ENCODE results near the gene ZNF431.
A peak's percentile ranks its signal among the peaks of the same experiment; 100 is the strongest.
"Not testable (repeated sequence)": the region's sequence is repeated elsewhere in the genome, so short reads cannot be mapped to it uniquely, and the experiment has no call there.

ZNF431 gene

GRCh38 chr19:21141787-21142464, at the start of gene ZNF431:
ZNF431 (plus strand) TSS chr19:21142040; CDS start chr19:21142184, 144 bp downstream.
- intact Hi-C loops (cut with DNase I): no loop called here
- DNase-seq: peak; percentile 87 to 99 (median 94)

GRCh38 chr19:21092109-21092508, 49.7 kb upstream of the ZNF431 start:
- intact Hi-C loops (cut with DNase I): no loop called here
- DNase-seq: no peak

DNA sequence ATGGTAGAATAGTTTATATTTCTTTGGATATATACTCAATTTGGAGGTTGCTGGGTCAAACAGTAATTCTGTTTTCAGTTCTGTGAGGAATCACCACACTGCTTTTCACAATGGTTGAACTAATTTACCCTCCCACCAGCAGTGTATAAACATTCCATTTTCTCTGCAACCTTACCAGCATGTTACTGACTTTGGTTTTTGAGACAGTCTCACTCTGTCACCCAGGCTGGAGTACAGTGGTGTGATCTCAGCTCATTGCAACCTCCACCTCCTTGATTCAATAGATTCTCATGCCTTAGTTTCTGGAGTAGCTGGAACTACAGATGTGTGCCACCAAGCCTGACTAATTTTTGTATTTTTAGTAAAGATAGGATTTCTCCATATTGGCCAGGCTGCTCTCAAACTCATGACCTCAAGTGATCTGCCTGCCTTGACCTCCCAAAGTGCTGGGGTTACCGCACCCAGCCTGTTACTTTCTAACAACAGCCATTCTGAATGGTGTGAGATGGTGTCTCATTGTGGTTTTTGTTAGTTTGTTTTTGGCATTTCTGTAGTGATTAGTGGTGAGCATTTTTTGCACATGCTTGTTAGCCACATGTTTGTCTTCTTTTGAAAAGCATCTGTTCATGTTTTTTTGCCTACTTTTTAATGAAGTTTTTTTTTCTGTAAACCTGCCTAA, 47.4 kb upstream of the ZNF431 start:
- no peak for DNase-seq
- intact Hi-C loops (cut with DNase I): no loop called here

GRCh38 chr19:21098291-21098690, 43.5 kb upstream of the ZNF431 start:
- intact Hi-C loops (cut with DNase I): no loop called here
- DNase-seq: no peak

- DNase-seq: no peak
- intact Hi-C loops (cut with DNase I): no loop called here
Observed at GRCh38 chr19:21101521-21102242, 40.2 kb upstream of the ZNF431 start.

GRCh38 chr19:21109116-21109515, 32.7 kb upstream of the ZNF431 start:
- intact Hi-C loops (cut with DNase I): no loop called here
- no peak for DNase-seq

- intact Hi-C loops (cut with DNase I): no loop called here
- no peak for DNase-seq
Observed at GRCh38 chr19:21110183-21110582, 31.7 kb upstream of the ZNF431 start.

DNA sequence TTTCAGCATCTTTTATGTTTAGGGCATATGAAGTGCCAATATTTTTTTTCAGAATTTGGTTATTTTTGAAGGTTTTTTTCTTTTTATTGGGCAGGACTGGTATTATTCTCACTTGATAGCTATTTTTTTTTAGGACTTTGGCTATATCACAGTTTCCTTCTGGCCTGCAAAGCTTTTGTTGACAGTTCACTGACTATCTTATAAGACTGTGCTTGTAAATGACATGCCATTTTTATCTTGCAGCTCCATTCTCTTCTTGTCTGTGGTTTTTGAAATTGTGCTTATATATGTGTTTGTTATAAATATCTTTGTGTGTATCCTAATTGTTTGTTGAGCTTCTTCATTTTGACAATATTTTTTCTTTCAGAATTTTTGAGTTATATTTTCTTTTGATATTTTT, 26.4 kb upstream of the ZNF431 start:
- intact Hi-C loops (cut with DNase I): no loop called here
- DNase-seq: no peak

DNA sequence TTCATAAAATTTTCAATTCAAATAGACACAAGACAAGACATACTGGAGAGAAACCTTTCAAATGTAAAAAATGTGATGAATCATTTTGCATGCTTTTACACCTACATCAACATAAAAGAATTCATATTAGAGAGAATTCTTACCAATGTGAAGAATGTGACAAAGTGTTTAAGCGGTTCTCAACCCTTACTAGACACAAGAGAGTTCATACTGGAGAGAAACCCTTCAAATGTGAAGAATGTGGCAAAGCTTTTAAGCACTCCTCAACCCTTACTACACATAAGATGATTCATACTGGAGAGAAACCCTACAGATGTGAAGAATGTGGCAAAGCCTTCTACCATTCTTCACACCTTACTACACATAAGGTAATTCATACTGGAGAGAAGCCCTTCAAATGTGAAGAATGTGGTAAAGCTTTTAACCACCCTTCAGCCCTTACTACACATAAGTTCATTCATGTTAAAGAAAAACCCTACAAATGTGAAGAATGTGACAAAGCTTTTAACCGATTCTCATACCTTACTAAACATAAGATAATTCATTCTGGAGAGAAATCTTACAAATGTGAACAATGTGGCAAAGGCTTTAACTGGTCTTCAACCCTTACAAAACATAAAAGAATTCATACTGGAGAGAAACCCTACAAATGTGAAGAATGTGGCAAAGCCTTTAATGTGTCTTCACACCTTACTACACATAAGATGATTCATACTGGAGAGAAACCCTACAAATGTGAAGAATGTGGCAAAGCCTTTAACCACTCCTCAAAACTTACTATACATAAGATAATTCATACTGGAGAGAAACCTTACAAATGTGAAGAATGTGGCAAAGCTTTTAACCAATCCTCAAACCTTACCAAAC, 24.6 kb upstream of the ZNF431 start:
- intact Hi-C loops (cut with DNase I): no loop called here
- no peak for DNase-seq

- no peak for DNase-seq
- intact Hi-C loops (cut with DNase I): no loop called here
Observed at GRCh38 chr19:21126078-21126477, 15.8 kb upstream of the ZNF431 start.

DNA sequence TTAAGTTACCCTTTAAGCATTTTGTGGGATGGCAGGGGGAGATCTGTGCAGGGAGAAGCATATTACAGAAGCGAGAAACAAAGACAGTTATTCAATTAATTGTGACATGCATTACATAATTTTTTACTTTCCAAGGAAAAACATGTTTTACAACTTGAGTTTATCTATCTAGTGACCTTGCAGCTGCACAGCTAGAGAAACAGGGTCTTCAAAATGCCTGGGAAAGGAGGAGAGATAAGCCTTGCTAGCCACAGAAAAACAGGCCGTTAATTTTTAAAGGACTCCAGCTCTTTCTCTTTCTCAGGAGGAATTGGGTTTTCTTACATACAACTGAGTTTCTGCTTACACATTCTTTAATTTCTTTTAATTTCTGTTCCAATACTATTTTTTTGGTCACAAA, 14.8 kb upstream of the ZNF431 start:
- intact Hi-C loops (cut with DNase I): no loop called here
- no peak for DNase-seq

GRCh38 chr19:21127898-21128297, 13.9 kb upstream of the ZNF431 start:
- intact Hi-C loops (cut with DNase I): no loop called here
- DNase-seq: no peak

DNA sequence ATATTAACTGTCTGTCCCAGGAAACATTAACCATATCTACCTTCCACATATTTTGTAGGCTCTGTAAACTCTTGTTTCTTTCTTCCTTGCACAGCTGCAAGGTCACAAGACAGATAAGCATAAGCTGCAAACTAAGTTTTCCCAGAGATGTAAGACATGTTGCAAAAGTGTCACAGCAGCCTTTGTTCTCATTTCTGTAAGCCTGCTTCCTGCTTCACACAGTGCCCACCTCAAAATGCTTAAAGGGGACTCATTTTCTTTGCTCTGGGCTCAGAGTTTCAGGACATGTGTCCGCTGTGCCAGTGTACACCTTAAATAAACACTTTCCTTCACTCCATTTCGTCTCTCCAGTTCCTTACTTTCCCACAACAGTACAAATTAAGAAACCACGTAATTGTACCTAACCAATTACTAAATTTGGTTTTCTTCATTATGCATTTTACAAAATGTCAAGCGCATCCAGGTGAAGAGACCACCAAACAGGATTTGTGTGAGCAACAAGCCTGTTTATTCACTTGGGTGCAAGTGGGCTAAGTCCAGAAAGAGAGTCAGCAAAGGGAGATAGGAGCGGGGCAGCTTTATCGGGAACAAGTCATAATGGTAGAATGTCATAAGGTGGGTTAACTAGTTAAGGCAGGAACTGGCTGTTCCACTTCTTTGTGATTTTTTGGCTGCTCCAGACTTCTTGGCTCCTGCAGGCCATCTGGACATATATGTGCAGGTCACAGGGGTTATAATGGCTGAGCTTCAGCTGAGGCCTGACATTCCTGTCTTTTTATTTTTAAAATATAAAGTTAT, 12.7 kb upstream of the ZNF431 start:
- intact Hi-C loops (cut with DNase I): no loop called here
- no peak for DNase-seq

DNA sequence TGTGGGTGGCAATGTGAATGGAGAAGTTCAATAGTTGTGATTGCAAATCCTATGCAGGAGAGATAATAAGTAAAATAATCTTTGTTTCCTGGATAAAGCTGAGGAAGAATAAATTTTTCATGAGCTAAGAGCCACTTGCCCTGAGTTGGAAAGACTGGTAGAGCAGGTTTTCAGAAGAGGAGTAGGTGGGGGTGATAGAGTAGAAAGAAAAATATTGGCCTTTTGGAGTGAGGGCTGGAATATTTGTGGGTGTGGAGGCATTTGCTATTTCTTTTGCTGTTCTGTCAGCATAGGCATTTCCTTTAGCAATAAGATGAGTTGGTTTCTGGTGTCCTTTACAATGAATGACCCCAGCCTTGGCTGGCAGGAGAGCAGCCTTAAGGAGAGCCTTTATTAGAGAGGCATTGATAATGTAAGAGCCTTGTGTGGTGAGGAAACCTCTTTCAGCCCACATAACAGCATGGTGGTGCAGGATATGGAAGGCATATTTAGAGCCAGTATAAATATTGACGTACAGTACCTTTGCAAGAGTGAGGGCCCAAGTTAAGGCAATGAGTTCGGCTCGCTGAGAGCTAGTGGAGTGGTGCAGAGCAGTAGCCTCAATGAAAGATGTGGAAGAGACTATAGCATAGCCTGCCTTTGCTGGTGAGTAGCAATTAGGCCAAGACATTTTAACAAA, 11.6 kb upstream of the ZNF431 start:
- intact Hi-C loops (cut with DNase I): no loop called here
- no peak for DNase-seq

- intact Hi-C loops (cut with DNase I): no loop called here
- DNase-seq: no peak
Observed at GRCh38 chr19:21133633-21134032, 8.2 kb upstream of the ZNF431 start.

DNA sequence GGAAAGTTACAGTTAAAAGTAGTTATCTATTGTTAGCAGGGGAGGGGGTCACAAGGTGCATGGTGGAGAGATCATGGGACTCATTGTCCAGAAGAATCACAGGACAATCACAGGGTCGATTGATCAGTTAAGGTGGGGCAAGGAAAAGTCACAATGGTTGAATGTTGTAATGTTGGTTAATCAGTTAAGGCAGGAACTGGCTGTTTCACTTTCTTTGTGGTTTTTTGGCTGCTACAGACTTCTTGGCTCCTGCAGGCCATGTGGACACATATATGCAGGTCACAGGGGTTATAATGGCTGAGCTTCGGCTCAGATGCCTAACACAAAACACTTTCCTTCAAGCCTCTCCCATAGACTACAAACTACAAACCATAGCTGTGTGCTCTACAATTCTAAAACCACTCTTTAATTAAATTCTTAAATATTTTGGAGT, 6.9 kb upstream of the ZNF431 start:
- DNase-seq: no peak
- intact Hi-C loops (cut with DNase I): no loop called here

- no peak for DNase-seq
- intact Hi-C loops (cut with DNase I): no loop called here
Observed at GRCh38 chr19:21135433-21135832, 6.4 kb upstream of the ZNF431 start.

DNA sequence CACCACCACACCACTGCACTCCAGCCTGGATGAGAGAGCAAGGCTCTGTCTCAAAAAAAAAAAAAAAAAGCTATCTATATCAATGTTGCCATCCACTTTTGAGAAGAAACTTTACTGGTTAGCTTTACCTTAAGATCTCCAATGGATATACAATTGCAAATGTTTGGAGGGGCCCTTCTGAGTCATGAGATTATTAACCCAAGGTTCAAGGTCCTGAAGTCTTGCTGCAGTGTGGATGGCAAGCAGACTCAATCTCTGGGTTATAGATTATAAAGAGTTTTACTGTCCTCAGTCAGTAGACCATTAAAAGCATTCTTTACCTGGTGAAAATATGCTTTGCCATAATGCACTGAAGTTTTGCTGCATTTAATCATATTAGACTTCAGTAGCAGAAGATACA, 3.7 kb upstream of the ZNF431 start:
- intact Hi-C loops (cut with DNase I): no loop called here
- no peak for DNase-seq

DNA sequence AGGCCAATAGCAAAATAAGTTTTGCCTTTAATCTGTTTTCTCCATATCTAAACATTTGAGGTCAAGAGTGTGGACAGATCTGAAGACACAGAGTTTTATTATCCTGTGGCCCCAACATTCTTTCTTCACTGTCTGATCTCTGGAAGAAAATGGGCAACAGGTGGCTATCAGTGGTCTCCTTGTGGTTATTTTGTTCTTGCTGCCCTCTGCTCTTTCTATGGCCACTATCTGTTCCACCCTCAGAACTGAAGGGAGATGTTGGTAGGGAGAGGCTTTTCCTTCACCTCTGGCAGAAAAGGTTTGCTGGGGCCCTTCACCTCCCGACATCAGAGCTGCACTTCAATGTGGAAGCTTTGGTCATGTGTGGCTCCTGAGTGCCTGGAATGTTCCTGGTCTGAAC, 834 bp upstream of the ZNF431 start:
- intact Hi-C loops (cut with DNase I): not testable (repeated sequence)

More for the DNA sequence above, 834 bp upstream of the ZNF431 start:
- not testable (repeated sequence) for DNase-seq
